HepG2 (cell line): ENCODE data around the gene ZAR1L. TPM values are rescaled to one million over a fixed set of nuclear protein-coding genes. Genes with fewer than 3 reads are reported as not detected.

Source experiments
- HNF4G ChIP-seq, 2 experiments: sonication (generic) in 1 of 2; formaldehyde crosslinking in 1 of 2; IDR thresholded peaks; 2 replicates each; pipeline versions ENCODE4 v1.4.0 to v1.6.1; 2011 to 2020; ENCODE audit warnings: borderline replicate concordance in 2 of 2, low read depth in 2 of 2, mild to moderate bottlenecking in 2 of 2, low read length in 1 of 2, missing genetic modification reagents in 1 of 2, moderate library complexity in 1 of 2
- SP5 ChIP-seq: IDR thresholded peaks from 2 replicates; pipeline ENCODE4 v1.6.1; 2016; ENCODE audit warnings: low read depth, borderline replicate concordance
- TGIF2 ChIP-seq: IDR thresholded peaks from 2 replicates; pipeline ENCODE4 v1.6.1; 2016; ENCODE audit warnings: control low read depth, missing compliant biosample characterization
- ZNF343 ChIP-seq: sonication (generic); formaldehyde crosslinking; IDR thresholded peaks from 2 replicates; pipeline ENCODE4 v1.4.0; 2020; ENCODE audit warnings: mild to moderate bottlenecking, missing genetic modification reagents
- ZNF782 ChIP-seq: sonication (generic); formaldehyde crosslinking; IDR thresholded peaks from 2 replicates; pipeline ENCODE4 v1.4.0; 2020; ENCODE audit warnings: missing genetic modification reagents, mild to moderate bottlenecking, borderline replicate concordance
- ZZZ3 ChIP-seq: sonication (generic); formaldehyde crosslinking; IDR thresholded peaks from 2 replicates; pipeline ENCODE4 v1.4.0; 2020; ENCODE audit warnings: missing genetic modification reagents, mild to moderate bottlenecking, borderline replicate concordance
- polyA plus RNA-seq, 8 experiments: library from polyadenylated mRNA; depleted of rRNA in 3 of 8; stranded (reverse) in 7 of 8; unstranded in 1 of 8; fragments of >200 nt; fragmentation: Illumina TruSeq in 4 of 8; extraction: Trizol in 4 of 8; gene quantifications; 2 replicates each; pipeline versions ENCODE4 v1.2.1 to v1.2.3, GENCODE V29; 2011 to 2016; ENCODE audit warnings: low read depth in 4 of 8, missing spikeins in 1 of 8, mixed read lengths in 1 of 8; ENCODE audit not compliant: insufficient read depth in 1 of 8
- total RNA-seq, 5 experiments: library from RNA; depleted of rRNA; stranded (reverse); fragments of >200 nt; fragmentation: Illumina TruSeq; extraction: Trizol; gene quantifications; 2 replicates each; pipeline ENCODE4 v1.2.3, GENCODE V29; 2016; ENCODE audit warnings: low read depth in 1 of 5
- TF ChIP-seq, protein P1 (sequence below): sonication (generic); formaldehyde crosslinking; IDR thresholded peaks from 2 replicates; pipeline ENCODE4 v1.4.0; 2020; ENCODE audit warnings: missing genetic modification reagents
- TF ChIP-seq, protein P2 (sequence below): sonication (generic); formaldehyde crosslinking; IDR thresholded peaks from 2 replicates; pipeline ENCODE4 v1.5.0; 2020; ENCODE audit warnings: mild to moderate bottlenecking, missing genetic modification reagents, moderate library complexity
- TF ChIP-seq, protein P3 (sequence below): sonication (generic); formaldehyde crosslinking; IDR thresholded peaks from 2 replicates; pipeline ENCODE4 v1.4.0; 2020; ENCODE audit warnings: mild to moderate bottlenecking, missing genetic modification reagents
- TF ChIP-seq, protein P4 (sequence below): sonication (generic); formaldehyde crosslinking; IDR thresholded peaks from 2 replicates; pipeline ENCODE4 v1.5.0; 2020; ENCODE audit warnings: mild to moderate bottlenecking, missing genetic modification reagents, borderline replicate concordance
- TF ChIP-seq, protein P5 (sequence below): sonication (generic); formaldehyde crosslinking; conservative IDR thresholded peaks from 2 replicates; pipeline ENCODE4 v1.4.0; 2020; ENCODE audit warnings: missing genetic modification reagents

ZAR1L gene
- total and polyA plus RNA-seq, 2 of the 13 experiments (the other 11 are each of a cell fraction or from before 2014, with no cell fraction given), result 0.09 TPM; not detected in 1

DNA sequence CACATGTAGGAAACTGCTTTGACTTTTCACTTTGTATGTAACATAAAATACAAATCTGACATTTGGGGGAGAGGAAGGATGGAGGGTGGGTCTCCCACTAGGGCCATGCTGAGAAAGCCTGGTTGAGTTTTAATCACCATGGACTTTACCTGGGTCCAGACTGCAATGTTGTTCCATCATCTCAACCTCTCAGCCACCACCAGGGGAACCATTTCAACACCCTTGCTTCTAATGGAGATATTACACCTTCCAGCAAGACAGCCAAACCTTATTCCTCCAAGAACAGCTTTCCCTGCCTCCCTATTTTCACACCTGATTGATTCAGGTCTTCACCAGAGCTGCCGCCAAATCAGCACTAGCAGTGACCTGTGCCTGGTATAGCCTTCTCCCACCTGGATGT is 56.0 kb downstream of the ZAR1L start (continued):
- TF ChIP-seq HNF4G (IDR thresholded peaks at IDR 0.05; ENCODE audit: borderline replicate concordance, low read depth, low read length) (0 out of 2 replicates have a peak, but pooled peaks have one; percentile 19), HNF4G (CRISPR knock-in tag; IDR thresholded peaks at IDR 0.05; ENCODE audit: borderline replicate concordance, low read depth) (no peak), ZNF782 (CRISPR knock-in tag) (no peak), ZZZ3 (no peak), ZNF343 (no peak), TGIF2 (CRISPR knock-in tag) (0 out of 2 replicates have a peak, but pooled peaks have one; percentile 25), SP5 (CRISPR knock-in tag) (no peak)
- TF ChIP-seq, protein P1, sequence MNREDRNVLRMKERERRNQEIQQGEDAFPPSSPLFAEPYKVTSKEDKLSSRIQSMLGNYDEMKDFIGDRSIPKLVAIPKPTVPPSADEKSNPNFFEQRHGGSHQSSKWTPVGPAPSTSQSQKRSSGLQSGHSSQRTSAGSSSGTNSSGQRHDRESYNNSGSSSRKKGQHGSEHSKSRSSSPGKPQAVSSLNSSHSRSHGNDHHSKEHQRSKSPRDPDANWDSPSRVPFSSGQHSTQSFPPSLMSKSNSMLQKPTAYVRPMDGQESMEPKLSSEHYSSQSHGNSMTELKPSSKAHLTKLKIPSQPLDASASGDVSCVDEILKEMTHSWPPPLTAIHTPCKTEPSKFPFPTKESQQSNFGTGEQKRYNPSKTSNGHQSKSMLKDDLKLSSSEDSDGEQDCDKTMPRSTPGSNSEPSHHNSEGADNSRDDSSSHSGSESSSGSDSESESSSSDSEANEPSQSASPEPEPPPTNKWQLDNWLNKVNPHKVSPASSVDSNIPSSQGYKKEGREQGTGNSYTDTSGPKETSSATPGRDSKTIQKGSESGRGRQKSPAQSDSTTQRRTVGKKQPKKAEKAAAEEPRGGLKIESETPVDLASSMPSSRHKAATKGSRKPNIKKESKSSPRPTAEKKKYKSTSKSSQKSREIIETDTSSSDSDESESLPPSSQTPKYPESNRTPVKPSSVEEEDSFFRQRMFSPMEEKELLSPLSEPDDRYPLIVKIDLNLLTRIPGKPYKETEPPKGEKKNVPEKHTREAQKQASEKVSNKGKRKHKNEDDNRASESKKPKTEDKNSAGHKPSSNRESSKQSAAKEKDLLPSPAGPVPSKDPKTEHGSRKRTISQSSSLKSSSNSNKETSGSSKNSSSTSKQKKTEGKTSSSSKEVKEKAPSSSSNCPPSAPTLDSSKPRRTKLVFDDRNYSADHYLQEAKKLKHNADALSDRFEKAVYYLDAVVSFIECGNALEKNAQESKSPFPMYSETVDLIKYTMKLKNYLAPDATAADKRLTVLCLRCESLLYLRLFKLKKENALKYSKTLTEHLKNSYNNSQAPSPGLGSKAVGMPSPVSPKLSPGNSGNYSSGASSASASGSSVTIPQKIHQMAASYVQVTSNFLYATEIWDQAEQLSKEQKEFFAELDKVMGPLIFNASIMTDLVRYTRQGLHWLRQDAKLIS (CRISPR knock-in tag), result no peak
- TF ChIP-seq, protein P2, sequence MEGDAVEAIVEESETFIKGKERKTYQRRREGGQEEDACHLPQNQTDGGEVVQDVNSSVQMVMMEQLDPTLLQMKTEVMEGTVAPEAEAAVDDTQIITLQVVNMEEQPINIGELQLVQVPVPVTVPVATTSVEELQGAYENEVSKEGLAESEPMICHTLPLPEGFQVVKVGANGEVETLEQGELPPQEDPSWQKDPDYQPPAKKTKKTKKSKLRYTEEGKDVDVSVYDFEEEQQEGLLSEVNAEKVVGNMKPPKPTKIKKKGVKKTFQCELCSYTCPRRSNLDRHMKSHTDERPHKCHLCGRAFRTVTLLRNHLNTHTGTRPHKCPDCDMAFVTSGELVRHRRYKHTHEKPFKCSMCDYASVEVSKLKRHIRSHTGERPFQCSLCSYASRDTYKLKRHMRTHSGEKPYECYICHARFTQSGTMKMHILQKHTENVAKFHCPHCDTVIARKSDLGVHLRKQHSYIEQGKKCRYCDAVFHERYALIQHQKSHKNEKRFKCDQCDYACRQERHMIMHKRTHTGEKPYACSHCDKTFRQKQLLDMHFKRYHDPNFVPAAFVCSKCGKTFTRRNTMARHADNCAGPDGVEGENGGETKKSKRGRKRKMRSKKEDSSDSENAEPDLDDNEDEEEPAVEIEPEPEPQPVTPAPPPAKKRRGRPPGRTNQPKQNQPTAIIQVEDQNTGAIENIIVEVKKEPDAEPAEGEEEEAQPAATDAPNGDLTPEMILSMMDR (CRISPR knock-in tag), result peak; percentile 41
- TF ChIP-seq, protein P3, sequence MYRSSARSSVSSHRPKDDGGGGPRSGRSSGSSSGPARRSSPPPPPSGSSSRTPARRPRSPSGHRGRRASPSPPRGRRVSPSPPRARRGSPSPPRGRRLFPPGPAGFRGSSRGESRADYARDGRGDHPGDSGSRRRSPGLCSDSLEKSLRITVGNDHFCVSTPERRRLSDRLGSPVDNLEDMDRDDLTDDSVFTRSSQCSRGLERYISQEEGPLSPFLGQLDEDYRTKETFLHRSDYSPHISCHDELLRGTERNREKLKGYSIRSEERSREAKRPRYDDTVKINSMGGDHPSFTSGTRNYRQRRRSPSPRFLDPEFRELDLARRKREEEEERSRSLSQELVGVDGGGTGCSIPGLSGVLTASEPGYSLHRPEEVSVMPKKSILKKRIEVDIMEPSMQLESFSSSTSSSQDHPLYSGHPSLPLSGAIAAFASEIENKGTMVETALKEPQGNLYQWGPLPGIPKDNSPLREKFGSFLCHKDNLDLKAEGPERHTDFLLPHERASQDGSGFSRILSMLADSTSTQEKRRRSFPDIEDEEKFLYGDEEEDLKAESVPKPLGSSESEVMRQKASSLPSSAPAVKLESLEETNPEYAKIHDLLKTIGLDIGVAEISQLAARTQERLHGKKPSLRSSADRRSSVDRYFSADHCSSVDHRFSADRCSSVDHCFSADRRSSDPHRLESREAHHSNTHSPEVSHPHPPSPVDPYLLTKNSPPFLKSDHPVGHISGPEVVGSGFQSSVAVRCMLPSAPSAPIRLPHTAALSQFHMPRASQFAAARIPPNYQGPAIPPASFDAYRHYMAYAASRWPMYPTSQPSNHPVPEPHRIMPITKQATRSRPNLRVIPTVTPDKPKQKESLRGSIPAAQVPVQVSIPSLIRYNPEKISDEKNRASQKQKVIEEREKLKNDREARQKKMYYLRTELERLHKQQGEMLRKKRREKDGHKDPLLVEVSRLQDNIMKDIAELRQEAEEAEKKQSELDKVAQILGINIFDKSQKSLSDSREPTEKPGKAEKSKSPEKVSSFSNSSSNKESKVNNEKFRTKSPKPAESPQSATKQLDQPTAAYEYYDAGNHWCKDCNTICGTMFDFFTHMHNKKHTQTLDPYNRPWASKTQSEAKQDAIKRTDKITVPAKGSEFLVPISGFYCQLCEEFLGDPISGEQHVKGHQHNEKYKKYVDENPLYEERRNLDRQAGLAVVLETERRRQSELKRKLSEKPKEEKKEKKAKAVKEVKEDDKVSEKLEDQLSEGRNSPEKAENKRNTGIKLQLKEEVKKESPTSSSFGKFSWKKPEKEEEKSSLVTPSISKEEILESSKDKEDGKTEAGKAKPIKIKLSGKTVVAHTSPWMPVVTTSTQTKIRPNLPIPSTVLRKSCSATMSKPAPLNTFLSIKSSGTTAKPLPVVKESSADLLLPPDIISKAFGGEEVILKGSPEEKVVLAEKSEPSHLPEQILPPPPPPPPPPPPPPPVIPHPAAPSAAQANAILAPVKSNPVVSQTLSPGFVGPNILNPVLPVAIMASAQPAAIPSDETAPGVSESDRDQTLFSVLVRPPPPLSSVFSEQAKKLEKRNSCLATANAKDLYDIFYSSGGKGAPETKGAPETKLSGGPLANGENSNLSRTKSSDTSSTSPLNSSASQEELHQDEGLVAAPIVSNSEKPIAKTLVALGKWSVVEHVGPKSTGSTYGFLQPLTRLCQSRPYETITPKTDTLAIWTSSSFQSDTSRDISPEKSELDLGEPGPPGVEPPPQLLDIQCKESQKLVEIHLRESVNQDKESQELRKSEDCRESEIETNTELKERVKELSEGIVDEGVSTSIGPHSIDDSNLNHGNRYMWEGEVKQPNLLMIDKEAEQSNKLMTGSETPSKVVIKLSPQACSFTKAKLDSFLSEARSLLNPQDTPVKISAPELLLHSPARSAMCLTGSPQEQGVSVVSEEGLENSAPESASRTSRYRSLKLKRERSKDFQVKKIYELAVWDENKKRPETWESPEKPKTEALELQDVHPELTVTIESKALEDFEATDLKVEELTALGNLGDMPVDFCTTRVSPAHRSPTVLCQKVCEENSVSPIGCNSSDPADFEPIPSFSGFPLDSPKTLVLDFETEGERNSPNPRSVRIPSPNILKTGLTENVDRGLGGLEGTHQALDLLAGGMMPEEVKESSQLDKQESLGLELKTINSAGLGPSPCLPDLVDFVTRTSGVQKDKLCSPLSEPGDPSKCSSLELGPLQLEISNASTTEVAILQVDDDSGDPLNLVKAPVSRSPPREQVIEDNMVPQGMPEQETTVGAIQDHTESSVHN (CRISPR knock-in tag), result no peak
- TF ChIP-seq, protein P4, sequence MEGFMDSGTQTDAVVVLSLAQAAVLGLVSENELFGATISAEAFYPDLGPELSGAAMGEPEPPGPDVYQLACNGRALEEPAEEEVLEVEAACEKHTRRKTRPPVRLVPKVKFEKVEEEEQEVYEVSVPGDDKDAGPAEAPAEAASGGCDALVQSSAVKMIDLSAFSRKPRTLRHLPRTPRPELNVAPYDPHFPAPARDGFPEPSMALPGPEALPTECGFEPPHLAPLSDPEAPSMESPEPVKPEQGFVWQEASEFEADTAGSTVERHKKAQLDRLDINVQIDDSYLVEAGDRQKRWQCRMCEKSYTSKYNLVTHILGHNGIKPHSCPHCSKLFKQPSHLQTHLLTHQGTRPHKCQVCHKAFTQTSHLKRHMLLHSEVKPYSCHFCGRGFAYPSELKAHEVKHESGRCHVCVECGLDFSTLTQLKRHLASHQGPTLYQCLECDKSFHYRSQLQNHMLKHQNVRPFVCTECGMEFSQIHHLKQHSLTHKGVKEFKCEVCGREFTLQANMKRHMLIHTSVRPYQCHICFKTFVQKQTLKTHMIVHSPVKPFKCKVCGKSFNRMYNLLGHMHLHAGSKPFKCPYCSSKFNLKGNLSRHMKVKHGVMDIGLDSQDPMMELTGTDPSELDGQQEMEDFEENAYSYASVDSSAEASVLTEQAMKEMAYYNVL (CRISPR knock-in tag), result no peak
- TF ChIP-seq, protein P5, sequence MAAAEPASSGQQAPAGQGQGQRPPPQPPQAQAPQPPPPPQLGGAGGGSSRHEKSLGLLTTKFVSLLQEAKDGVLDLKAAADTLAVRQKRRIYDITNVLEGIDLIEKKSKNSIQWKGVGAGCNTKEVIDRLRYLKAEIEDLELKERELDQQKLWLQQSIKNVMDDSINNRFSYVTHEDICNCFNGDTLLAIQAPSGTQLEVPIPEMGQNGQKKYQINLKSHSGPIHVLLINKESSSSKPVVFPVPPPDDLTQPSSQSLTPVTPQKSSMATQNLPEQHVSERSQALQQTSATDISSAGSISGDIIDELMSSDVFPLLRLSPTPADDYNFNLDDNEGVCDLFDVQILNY (CRISPR knock-in tag), result no peak
